ENCODE data around the gene CCNI2.

Gene CCNI2

DNA sequence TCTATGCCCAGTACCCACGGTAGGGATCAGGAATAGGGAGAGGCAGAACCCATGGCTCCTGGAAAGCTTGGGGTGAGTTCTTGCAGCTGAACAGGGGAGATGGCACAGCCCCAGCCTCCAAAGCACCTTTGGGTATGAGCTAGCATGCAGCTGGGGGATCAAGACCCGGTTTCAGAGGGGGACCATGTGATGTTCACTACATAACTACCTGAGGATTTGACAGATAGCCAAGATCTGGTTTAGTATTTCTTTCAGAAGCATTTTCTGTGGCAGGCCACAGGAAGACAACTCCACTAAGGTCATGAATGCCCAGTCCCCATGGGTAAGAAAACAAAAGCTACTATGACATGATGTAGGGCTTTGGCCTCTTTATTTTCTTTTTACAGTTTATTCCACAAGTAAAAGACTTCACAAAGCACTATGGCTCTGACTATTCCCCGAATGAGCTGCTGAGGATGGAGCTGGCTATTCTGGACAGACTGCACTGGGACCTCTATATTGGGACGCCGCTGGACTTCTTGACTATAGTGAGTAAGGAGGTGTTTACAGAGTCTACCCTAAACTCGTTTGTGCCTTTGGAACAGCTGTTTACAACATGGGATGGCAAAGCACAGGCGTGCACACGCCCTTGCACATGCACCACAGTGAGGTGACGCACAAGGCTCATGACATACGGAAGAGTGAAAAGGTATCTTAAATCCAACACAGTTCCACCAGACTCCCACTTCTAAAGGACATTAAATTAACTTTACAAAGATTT is 3.4 kb downstream of the CCNI2 start:
- no peak for DNase-seq

DNA sequence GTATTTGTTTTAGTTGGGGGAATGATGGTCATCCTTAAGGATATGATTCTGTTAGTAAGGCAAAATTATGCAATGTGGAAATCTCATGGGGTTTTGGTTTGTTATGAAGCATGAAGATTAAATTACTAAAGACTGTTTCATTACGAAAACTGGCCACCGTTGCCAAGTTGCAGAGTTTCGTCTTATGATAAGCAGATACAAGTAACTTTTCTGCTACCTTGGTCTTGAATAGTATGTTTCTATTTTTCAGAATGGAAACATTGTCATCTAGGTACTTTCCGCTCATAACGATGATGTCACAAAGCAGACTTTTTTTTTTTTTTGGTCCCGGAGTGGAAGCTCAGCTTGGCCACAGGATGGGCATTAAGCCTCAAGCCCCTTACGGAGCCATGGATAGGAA is 4.2 kb downstream of the CCNI2 start:
- no peak for DNase-seq

DNA sequence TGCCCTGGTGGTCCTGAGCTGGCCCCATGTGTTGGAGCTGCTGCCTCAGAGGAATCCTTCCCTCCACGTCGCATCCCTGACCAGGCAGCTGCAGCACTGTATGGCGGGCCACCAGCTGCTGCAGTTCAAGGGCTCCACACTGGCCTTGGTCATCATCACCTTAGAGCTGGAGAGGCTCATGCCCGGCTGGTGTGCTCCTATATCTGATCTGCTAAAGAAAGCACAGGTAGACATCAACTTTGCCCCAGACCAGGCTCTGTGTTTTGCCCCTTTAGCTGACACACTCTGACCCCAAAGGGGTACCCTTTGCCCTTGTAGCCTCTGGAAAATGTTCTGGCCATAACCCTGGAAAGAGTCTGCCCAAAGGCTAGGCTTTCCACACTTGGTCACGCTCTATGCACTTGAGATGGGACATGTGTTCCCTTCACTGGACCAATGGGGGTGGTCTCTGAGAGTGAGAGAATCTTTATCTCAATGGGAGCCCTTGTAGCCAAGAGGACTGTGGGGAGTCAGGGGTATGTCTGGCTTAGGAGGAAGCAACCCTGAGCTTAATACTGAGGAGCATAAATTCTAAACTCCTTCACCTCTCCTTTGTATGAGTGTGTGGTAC is 4.8 kb downstream of the CCNI2 start:
- no peak for DNase-seq

DNA sequence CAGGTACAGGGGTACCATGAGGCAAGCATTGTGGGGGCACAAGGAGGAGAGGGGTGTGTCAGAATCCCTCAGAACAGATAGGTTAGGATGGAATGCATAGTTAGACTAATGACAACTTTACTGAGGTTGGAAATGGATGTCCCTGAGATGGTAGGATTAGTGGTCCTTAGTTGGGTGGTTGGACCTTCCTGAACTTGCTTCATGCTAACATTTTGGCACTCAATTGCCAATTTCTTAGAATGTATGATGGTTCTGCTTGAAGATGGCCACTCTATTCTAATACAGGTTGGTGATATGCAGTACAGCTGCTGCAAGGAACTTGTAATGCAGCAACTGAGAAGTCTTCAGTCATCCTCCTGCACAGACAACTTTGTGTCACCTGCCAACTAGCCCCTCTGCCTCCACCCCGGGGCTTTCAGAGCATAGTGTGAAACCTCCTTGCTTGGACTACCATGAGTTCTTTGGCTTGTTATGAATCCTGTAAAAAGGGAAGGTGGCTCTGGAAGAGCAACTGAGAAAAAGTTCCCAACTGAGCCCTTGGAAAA is 5.4 kb downstream of the CCNI2 start:
- no peak for DNase-seq

DNA sequence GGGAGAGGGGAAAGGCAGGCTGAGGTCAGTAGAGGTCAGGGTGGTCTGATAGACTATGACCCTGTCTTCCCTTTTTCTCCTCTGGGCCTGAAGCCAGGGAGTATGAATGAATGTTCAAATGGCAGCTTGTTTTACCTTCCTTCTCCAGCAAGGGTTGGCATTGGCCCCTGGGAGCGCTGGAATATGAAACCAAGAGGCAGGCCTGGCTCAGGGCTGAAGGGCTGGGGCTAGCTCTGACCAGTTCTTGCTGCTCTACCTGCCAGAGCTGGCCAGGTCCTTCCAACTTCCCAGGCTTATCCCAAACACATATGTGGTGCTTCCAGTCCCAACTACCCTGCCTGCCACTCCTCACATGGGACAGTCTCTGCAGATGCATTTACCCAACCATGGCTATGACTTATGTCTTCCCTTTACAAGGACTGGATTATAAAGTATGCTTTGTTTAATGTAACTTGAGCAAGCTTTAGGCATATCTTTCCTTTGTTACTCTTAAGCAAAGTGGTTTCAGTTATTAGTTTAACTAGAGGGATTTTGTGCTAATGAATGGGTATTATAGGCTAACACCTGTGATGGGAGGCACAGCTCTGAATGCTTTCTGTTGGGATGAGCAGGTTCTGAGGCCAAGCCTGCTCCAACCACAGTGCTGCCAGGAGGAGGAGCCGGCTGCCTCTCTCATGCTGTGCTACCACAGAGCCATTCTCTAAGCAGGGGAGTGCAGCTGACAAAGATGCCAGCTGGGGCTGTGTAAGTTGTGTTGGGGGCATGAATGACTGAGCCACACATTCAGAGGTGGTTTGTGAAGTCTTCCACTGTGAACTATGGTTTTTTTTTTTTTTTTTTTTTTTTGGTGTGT is 6.1 kb downstream of the CCNI2 start:
- DNase-seq, result peak; percentile 85

DNA sequence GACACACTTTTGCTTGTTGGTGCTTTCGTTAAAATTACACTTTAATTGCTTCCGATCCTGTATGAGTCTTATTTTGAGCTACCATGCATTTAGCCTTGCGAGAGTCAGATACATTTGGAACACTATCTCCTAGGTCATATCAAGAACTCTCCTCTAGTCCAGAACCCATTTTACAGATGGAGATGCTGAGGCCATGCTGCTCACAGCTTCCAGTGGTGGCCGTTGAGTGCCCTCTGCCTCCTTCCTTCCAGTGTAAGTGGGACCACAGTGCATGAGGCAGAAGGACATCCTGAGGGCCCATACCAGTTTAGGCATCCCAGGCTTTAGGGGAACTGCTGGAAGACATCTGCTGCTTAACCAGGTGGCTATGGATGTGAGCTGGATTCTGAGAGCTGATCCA is 6.9 kb downstream of the CCNI2 start:
- no peak for DNase-seq

DNA sequence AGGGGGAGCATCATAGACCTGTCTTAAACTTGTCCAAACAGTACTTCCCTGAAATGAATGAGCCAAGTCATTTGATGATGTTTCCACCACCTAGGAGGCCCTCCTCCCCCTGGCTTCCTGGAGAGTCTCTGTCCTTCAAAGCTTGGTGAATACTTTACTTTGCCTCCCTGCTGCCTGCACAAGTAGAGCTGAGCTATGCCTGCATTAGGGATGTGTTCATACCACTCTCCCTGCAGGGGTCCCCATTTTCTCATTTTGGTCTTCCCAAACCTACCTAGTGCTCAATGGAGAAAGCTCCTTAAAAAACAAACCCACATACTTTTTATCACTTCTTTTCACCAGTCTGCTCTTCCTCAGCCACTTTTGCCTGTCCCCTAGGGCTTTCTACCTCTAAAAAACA is 7.7 kb downstream of the CCNI2 start:
- DNase-seq, result no peak

DNA sequence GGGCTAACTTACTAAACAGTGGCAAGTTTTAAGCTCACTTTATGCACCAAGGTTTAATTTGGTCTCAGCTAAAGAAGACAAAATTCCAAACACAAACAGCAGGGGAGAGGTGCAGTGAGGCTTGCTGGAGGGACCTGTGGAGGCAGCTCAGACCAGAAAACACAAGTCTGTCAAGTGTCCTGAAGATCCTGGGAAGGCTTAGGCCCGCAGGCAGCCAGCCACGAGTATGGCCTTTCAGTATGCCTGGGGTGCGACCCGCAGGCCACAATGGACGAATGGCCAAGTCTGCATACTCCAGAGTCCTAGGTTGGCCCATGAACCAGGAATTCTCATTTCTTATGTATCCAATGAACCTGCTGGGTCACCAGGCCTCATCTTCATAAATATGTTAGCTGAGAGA is 9.3 kb downstream of the CCNI2 start:
- DNase-seq, result no peak

DNA sequence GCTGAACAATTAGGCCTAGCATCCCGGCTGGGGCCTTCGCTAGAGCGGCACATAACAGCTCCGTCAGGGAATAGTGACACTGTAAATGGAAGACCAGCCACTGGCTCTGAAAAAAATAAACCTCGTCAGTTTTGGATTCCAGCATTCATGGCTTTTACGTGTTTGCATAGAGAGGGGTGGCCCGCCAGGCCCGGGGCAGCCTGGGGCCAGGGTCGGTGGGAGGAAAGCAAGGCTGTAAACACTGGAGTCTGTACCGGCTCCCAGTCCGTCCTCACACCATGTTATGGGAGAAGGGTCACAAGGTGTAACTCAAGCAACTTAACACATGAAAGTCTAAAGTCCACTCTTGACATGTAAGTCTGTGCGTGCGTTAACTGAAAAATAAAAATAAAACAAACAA is 11.2 kb downstream of the CCNI2 start:
- no peak for DNase-seq

DNA sequence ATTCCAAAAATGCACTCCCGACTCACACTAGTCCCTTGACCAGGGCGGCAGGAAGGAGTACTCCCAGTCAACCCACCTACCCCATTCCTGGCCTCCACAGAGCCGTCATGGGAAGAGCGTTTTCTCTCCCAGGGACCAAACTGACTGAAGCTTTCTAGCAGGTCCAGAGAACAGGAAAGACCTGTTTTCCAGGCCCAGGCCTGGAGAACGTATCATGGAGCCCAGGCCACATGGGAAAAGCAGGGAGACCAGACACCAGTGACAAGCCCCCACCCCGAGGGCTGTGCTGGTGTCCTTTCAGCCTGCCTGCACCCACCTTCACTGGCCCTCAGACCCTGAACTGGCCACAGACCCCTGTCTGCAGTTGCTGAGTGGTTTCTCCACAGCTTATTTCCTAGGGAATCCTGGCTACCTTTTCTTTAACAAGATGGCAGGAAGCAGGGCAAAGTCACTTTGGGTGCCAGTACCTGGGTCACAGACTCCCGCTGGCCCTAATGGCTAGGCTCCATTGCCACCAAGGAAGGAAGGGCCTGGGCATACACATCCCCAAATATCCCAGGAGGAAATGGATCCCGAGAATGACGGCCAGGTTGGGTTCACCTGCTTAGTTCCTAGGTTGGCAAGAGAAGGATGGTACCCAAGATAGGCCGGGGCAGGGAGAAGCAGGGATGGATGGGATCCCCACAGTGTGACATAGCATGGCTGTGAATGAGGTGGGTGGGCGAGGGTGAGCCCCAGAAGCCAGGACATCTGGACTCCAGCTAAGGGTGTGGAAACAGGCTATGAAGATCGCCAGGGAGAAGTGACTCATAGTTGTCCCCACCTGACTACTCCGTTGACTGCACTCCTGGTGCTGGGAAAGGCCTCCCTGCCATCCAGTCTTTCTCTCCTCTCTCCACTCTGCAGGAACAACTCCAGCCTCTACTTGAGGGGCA is 12.2 kb downstream of the CCNI2 start:
- no peak for DNase-seq

DNA sequence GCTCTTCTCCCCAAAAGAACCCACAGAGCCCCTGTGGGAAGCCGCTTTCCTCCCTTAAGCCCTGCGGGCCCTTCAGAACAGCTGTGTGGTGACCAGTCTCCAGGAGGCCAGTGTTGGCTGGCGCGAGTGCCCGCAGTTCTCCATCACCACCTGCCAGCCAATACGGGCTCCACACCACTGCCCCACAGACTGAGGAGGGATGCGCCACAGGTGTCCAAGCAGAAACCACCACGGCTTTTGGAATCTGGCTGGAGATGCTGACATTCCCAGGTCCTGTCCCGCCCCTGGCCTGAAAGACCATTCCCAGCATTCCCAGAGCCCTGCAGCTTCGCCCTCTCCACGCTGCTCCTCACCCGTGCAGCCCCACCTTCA is 12.8 kb downstream of the CCNI2 start:
- no peak for DNase-seq

DNA sequence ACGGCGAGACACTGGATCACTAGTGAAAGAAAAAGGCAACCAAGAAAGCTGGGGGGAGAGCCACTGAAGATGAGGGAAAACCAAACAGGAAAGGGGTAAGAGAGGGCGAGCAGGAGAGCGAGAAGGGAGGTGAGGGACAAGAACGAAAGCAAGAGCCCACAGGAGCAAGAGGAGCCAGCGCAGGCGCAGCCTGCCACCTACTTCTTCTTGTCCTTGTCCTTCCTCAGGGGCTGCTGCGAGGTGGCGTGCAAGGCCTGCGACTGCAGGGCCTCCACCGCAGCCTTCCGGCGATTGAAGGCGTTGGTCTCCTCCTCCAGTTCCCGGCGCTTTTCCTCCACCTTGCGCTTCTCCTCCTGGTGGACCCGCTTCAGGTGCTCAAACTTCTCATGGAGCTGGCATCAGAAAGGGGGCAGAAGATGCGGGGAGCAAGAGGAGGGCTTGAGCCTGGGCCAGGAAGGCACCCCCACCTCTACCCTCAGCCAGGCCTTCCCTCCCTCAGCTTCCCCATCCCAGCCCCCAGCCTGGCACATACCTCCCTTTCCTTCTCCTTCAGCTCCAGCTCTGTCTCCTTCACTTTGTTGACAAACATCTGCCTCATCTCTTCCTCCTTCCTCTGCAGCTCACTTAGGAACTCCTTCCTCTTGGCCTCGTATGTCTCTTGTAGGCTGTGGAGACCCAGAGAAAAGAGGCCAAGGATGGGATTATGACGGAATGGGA is 13.5 kb downstream of the CCNI2 start:
- no peak for DNase-seq

DNA sequence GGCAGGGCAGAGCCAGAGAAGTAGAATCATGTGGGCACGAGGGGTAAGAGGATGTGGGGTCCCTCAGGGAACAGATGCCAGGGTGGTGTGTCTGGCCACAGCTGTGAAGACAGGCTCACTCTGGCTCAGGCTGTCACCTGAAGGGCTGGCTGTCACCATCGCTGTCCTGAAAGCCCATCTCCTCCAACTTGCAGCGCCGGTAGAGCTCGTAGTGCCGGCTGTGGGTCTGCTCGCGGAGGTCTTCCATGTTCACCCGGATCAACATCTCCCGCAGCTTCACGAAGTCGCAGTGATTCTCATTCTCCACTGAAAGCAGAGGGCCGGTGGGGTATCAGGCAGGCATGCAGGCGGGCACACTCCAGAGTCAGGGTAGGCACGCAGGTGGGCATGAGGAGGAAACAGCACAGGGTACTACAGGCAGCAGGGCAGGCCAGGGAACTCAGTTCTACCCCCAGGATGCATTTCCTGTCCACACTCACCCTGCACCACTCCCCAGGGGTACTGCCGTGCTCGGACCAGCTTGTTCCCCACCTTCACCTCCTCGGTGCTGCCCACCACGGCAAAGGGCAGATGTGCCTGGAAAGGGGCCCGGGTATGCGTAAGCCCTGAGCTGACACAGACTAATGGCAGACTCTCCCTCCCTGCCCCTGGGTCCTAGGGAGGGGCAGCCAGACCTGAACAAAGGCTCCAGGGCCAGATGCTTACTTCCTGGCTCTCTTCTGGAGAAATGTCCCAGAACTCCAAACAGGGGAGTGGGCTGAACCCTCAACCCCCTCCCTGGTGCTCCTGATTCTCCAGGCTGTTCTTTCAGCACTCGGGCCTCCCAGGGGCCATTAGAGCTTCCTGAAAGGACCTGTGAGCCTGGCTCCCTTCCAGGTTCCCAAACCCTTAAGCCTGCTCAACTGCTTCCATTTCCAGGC is 14.4 kb downstream of the CCNI2 start:
- DNase-seq, result no peak

DNA sequence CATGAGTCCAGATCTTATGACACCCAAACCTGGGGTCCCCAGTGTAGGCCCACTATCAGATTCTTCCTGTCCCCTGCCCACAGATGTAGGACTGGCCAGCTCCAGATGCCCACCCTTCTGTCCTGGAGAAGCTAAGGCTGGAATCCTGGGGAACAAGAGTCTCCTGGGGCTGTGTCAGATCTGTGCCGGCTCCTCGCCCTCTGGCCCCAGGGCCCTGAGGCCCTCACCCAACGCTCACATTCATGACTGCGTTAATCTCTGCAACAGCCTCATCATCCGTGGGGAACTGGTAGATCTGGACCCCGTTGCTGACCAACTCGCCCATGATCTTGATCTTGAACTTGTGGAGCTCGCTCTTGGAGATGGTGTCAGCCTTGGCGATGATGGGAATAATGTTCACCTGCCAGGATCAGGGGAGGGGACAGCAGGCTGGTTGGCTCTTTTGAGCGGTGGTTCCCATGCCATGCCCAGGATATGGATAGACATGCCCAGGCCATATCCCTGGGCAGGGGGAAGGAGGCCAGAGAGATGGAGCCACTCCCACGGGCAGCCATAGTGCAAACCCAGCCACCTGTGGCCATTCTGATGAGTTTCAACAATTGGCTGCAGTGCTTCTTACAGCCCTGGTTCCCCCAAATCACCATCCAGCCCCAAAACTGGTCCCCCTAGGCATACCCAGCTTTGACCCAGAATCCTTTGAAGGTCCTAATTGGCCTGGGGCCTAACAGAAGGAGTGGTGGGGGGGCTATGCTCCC is 15.2 kb downstream of the CCNI2 start:
- DNase-seq, result no peak

DNA sequence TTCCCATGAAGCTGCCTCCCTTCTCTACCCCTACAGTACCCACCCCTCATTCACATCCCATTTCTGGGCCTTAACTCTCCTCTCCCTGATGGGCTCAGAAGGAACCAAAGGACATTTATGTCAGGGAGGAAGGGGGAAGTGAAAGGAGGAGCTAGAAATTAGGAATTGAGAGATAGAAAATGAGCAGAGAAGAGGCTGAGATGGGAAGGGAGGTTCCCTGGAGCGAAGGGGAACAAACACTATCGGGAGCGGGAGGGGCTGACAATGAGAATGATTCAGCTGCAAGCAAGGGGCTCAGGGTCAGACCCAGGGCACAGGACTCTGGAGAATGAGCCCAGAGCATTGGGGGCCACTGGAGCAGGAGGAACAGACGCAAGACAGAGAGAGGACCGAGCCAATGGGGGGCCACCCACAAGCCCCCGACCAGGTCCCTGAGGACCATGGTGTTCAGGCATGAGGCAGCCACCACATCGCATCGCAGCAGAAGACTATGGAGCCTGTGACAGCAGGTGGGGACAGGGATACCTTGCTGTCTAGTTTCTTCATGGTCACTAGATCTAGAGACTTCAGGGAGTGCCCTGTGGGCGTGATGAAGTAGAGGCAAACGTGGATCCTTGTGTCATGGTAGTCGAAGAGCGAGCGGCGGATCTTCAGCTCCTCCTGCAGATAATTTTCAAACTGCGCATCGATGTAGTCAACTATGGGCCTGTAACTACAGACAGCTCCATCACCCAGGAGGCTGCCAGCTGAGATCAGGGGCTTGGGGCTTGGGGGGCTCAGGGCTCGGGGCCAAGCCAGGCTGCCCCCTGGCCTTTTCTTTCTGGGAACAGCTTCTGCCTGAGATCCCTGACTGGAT is 16.2 kb downstream of the CCNI2 start:
- no peak for DNase-seq

DNA sequence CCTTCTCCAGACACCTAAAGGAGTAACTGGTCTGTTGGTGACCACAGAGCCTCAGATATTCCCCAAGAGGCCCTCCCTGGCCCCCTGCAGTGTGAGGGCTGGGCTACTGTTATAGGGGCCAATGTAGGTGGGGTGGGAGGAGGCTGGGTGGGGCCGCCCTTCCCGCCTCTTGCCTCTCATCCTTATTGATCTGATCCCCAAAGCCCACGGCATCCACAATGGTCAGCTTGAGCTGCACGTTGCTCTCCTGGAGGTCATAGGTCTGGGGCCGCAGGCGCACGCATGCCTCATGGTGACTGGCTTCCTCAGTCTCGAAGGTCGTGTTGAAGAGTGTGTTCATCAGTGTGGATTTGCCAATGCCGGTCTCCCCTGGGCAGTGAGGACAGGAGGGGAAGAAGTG is 16.8 kb downstream of the CCNI2 start:
- no peak for DNase-seq

DNA sequence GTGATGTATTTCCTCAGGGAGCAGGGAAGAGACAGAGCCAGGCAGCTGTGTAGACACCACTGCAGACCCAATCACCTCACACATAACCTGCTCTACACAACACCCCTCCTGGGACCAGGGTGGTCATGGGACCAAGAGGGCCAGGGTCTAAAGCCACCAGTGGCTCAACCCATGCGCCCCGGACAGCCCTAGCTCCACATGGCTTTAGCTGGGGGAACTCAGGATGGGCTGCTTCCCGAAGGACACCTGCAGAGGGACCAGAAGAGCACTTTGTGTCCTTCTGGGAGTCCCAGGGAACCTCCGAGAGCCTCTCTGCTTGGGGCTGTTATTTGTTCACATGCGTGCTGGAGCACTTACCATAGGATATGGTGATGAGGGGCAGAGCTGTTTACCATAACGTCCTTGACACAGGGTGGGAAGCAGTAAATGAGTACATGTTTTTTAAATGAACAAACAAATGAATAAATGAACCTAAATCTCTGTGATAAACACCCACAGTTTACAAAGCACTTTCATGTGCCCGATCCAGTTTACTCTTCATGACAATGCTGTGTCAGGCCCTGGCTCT is 17.5 kb downstream of the CCNI2 start:
- no peak for DNase-seq

DNA sequence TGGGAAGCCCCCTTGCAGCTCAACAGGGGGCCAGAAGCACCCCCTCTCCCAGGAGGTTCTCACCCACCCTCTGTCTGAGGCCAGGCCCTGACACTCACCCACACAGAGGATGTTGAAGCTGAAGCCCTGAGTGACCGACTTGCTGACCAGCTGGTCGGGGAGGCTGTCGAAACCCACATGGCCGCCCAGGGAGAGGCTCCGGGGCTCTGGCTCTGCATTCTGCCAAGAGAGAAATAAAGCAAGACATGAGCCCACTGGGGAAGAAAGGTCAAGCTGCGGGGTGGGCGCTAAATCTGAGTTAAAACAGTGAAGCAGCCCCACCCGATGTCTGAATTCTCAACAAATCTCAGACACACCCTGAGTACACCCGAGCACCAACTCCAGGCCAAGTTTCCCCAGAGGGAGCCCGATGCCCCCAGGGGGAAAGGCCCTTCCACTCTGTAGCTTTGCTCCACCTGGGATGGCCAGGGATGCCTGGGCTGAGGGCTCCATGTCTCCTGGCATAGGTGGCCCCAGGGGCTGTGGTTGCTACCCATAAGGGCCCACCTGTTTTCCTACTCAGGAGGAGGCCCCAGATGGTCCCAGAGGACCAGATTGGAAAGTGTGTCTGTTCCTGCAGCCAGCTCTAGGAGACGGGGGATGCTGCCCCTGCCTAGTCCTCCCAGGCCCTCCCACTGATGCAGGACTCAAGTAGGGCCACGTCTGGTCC is 18.2 kb downstream of the CCNI2 start:
- DNase-seq, result no peak
